ENCODE results near the gene ITLN2.

DNA sequence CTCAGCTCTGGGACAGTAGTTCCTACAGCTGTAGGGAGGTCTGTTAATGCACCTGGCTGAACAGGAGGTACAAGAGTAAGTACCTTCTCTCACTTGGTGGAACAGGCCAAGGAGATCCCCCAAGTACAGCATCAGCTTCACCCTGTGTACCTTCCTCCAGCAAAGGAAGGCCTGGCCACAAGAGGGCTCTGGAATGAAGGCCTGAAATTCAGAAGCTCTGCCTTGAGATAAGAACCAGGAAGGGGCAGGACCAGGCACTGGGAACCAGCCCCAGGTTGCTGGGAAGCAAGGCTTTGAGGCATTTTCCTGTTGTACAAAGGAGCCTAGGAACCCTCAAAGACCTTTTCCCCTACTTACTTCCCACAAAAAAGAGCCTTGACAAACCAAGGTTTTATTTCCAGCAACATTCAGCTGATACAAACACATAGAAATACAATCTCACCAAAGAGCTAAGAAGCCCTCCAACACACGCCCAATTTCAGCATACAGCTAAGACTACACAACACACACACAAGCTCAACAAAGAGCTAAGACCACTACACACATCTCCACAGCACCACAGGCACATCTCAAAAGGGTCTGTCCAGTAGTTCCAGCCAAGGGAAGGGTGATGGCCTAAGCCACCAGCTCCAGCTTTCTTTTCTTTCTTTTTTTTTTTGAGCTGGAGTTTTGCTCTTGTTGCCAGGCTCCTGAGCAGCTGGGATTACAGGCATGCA is 42.9 kb upstream of the ITLN2 start:
- TF ChIP-seq, protein P1, sequence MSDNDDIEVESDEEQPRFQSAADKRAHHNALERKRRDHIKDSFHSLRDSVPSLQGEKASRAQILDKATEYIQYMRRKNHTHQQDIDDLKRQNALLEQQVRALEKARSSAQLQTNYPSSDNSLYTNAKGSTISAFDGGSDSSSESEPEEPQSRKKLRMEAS (IDR thresholded peaks at IDR 0.05) = no peak
- no peak for TF ChIP-seq EZH2phosphoT487 (IDR thresholded peaks at IDR 0.05; ENCODE audit: borderline replicate concordance)
- TF ChIP-seq, protein P2, sequence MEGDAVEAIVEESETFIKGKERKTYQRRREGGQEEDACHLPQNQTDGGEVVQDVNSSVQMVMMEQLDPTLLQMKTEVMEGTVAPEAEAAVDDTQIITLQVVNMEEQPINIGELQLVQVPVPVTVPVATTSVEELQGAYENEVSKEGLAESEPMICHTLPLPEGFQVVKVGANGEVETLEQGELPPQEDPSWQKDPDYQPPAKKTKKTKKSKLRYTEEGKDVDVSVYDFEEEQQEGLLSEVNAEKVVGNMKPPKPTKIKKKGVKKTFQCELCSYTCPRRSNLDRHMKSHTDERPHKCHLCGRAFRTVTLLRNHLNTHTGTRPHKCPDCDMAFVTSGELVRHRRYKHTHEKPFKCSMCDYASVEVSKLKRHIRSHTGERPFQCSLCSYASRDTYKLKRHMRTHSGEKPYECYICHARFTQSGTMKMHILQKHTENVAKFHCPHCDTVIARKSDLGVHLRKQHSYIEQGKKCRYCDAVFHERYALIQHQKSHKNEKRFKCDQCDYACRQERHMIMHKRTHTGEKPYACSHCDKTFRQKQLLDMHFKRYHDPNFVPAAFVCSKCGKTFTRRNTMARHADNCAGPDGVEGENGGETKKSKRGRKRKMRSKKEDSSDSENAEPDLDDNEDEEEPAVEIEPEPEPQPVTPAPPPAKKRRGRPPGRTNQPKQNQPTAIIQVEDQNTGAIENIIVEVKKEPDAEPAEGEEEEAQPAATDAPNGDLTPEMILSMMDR (IDR thresholded peaks at IDR 0.05 in 2 of 3, conservative IDR thresholded peaks at IDR 0.05 in 1 of 3; ENCODE audit: borderline replicate concordance in 1 of 3, insufficient read depth in 1 of 3, low read depth in 2 of 3, low read length in 2 of 3) = peak; percentile 58 to 75 (median 73); a peak in 5 of 6 replicates
- no peak for TF ChIP-seq POLR2A (IDR thresholded peaks at IDR 0.05; ENCODE audit: borderline replicate concordance, extremely low read depth, insufficient read depth, insufficient read length)
- no peak for TF ChIP-seq EZH2 (IDR thresholded peaks at IDR 0.05)
- TF ChIP-seq CEBPB (IDR thresholded peaks at IDR 0.05; ENCODE audit: low read depth) = no peak
- TF ChIP-seq POLR2AphosphoS5 (IDR thresholded peaks at IDR 0.05; ENCODE audit: low read depth, low read length) = no peak; the same call in 1 of the 2 replicates
- TF ChIP-seq SIN3A (IDR thresholded peaks at IDR 0.05; ENCODE audit: low read depth) = no peak
- TF ChIP-seq ATF3 (IDR thresholded peaks at IDR 0.05) = no peak

Measured in HCT116 (cell line).